CD14-positive monocyte (primary cell): ENCODE results near the gene EDA. TPM values are rescaled to one million over a fixed set of nuclear protein-coding genes. Genes with fewer than 3 reads are reported as not detected.

Experiments
- DNase-seq, 3 donors: peaks; one replicate each; pipeline ENCODE4 v3.0.0-alpha.2; 2011 to 2022
- H2AFZ ChIP-seq: 2 replicates; pipeline ENCODE4 v1.6.0; 2012; ENCODE audit warnings: mild to moderate bottlenecking, low read depth, low read length, inconsistent platforms; ENCODE audit not compliant: insufficient read depth, poor library complexity, severe bottlenecking
- H3K27ac ChIP-seq, 2 donors: 1 replicate in 1 of 2; 2 replicates in 1 of 2; pipeline ENCODE4 v1.5.1; 2012 to 2013; ENCODE audit warnings: low read length in 2 of 2, control low read depth in 1 of 2, inconsistent platforms in 1 of 2, low read depth in 1 of 2, mild to moderate bottlenecking in 1 of 2
- H3K27me3 ChIP-seq, 2 donors: one replicate each; pipeline versions ENCODE4 v1.6.0 to v1.6.1; 2011 to 2013; ENCODE audit warnings: low read length in 2 of 2; ENCODE audit not compliant: control insufficient read depth in 2 of 2, insufficient read depth in 2 of 2
- H3K36me3 ChIP-seq, 2 donors: replicated peaks in 1 of 2; 1 replicate in 1 of 2; 2 replicates in 1 of 2; pipeline versions ENCODE4 v1.5.1 to v1.6.1; 2012 to 2013; ENCODE audit warnings: low read length in 2 of 2, control low read depth in 1 of 2, inconsistent platforms in 1 of 2, mild to moderate bottlenecking in 1 of 2; ENCODE audit not compliant: insufficient read depth in 2 of 2, control insufficient read depth in 1 of 2
- H3K4me1 ChIP-seq, 2 donors: 1 replicate in 1 of 2; 2 replicates in 1 of 2; pipeline versions ENCODE4 v1.5.1 to v1.6.1; 2012 to 2013; ENCODE audit warnings: low read length in 2 of 2, control low read depth in 1 of 2, inconsistent platforms in 1 of 2, mild to moderate bottlenecking in 1 of 2, moderate library complexity in 1 of 2; ENCODE audit not compliant: insufficient read depth in 2 of 2, control insufficient read depth in 1 of 2
- H3K4me2 ChIP-seq: replicated peaks from 2 replicates; pipeline ENCODE3; 2012; ENCODE audit warnings: low read length, moderate library complexity, mild to moderate bottlenecking; ENCODE audit not compliant: poor library complexity, severe bottlenecking; ENCODE audit errors: extremely low read depth
- H3K4me3 ChIP-seq, 3 experiments: fragments of 200-600 bp in 1 of 3; sonication (generic) in 1 of 3; replicated peaks in 1 of 3; 1 replicate in 2 of 3; 2 replicates in 1 of 3; pipeline ENCODE4 v1.5.1; 2011 to 2013; ENCODE audit warnings: low read length in 3 of 3, mild to moderate bottlenecking in 3 of 3, control low read depth in 2 of 3, low read depth in 2 of 3, inconsistent platforms in 1 of 3, moderate library complexity in 1 of 3
- H3K79me2 ChIP-seq: 2 replicates; pipeline ENCODE4 v1.6.0; 2012; ENCODE audit warnings: mild to moderate bottlenecking, control low read depth, inconsistent platforms, low read length, moderate library complexity; ENCODE audit not compliant: insufficient read depth
- H3K9ac ChIP-seq: 2 replicates; pipeline ENCODE4 v1.6.0; 2017; ENCODE audit warnings: low read length, mild to moderate bottlenecking; ENCODE audit not compliant: insufficient read depth, poor library complexity, severe bottlenecking
- H3K9me3 ChIP-seq, 2 donors: replicated peaks in 1 of 2; 1 replicate in 1 of 2; 2 replicates in 1 of 2; pipeline versions ENCODE4 v1.5.1 to v1.6.1; 2012 to 2013; ENCODE audit warnings: low read length in 2 of 2, control low read depth in 1 of 2; ENCODE audit not compliant: control insufficient read depth in 1 of 2, insufficient read depth in 1 of 2
- H4K20me1 ChIP-seq: 2 replicates; pipeline ENCODE4 v1.6.0; 2012; ENCODE audit warnings: mild to moderate bottlenecking, low read length, control low read depth, moderate library complexity; ENCODE audit not compliant: insufficient read depth
- H3K27ac Mint-ChIP-seq, 7 donors: one replicate each; pipeline ENCODE4 v1.8.0; 2020; ENCODE audit warnings: mild to moderate bottlenecking in 7 of 7, mixed read lengths in 7 of 7, moderate library complexity in 6 of 7, inconsistent platforms in 2 of 7
- H3K27me3 Mint-ChIP-seq, 3 donors: one replicate each; pipeline ENCODE4 v1.8.0; 2021 to 2022; ENCODE audit warnings: low read depth in 3 of 3, mild to moderate bottlenecking in 3 of 3, mixed read lengths in 3 of 3, moderate library complexity in 3 of 3, inconsistent platforms in 1 of 3
- H3K36me3 Mint-ChIP-seq, 2 donors: one replicate each; pipeline ENCODE4 v1.8.0; 2020; ENCODE audit warnings: mixed read lengths in 2 of 2, inconsistent platforms in 1 of 2, mild to moderate bottlenecking in 1 of 2
- H3K4me1 Mint-ChIP-seq: one replicate; pipeline ENCODE4 v1.8.0; 2020; ENCODE audit warnings: mild to moderate bottlenecking, mixed read lengths
- H3K4me3 Mint-ChIP-seq, 2 donors: one replicate each; pipeline ENCODE4 v1.8.0; 2020; ENCODE audit warnings: mild to moderate bottlenecking in 2 of 2, mixed read lengths in 2 of 2, moderate library complexity in 1 of 2
- H3K9me3 Mint-ChIP-seq, 7 donors: one replicate each; pipeline ENCODE4 v1.8.0; 2020 to 2022; ENCODE audit warnings: mixed read lengths in 7 of 7, mild to moderate bottlenecking in 6 of 7, moderate library complexity in 6 of 7, inconsistent platforms in 2 of 7
- WGBS: methylation state at CpG from one replicate; pipeline ENCODE4 v1.1.5; 2013; ENCODE audit warnings: missing lambda C conversion rate; ENCODE audit not compliant: insufficient coverage; 5-methylcytosine and 5-hydroxymethylcytosine counted together
- intact Hi-C, 2 donors: fragments of 100-400 bp; cut with micrococcal nuclease; formaldehyde crosslinking; loops; one replicate each; pipeline versions ENCODE4 v1.15.0 to v1.15.1; 2023
- polyA plus RNA-seq, 3 donors: library from polyadenylated mRNA; depleted of rRNA in 1 of 3; unstranded in 2 of 3; stranded (reverse) in 1 of 3; fragments of 300-500 nt in 2 of 3; fragments of >200 nt in 1 of 3; fragmentation: Illumina TruSeq in 2 of 3; gene quantifications; 1 replicate in 2 of 3; 2 replicates in 1 of 3; pipeline ENCODE4 v1.2.3, GENCODE V29; 2012 to 2021
- TF ChIP-seq, protein P1 (sequence below): fragments of 200-600 bp; IDR thresholded peaks from one replicate; pipeline ENCODE4 v1.8.0; 2022; ENCODE audit warnings: antibody characterized with exemption, mild to moderate bottlenecking

Gene EDA
- polyA plus RNA-seq, 3 donors, result 0.11 to 0.31 TPM; not detected in 1

DNA sequence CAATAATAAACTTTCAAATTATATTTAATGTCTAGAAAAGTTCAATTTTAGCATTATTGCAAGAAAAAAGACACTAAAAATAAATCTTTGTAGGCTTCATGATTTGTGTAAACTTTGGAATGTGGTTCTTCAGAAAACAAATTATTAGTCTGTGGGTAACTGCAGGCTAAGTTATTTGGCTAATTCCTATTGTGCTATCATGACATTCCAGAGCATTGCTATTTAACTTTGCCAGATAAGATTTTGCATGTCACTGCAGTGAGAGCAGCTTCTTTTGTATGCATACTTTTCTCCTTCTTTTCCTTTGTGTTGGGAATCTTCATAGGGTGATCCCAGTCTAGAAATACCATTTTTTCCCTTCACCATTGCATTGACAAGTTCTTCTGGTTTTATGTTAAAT lies 303.8 kb downstream of the EDA start:
- no peaks in the 10 kb centered on the region for H3K27me3 ChIP-seq
- no peak overlapping the region for H2AFZ ChIP-seq
- TF ChIP-seq, protein P1, sequence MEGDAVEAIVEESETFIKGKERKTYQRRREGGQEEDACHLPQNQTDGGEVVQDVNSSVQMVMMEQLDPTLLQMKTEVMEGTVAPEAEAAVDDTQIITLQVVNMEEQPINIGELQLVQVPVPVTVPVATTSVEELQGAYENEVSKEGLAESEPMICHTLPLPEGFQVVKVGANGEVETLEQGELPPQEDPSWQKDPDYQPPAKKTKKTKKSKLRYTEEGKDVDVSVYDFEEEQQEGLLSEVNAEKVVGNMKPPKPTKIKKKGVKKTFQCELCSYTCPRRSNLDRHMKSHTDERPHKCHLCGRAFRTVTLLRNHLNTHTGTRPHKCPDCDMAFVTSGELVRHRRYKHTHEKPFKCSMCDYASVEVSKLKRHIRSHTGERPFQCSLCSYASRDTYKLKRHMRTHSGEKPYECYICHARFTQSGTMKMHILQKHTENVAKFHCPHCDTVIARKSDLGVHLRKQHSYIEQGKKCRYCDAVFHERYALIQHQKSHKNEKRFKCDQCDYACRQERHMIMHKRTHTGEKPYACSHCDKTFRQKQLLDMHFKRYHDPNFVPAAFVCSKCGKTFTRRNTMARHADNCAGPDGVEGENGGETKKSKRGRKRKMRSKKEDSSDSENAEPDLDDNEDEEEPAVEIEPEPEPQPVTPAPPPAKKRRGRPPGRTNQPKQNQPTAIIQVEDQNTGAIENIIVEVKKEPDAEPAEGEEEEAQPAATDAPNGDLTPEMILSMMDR, result no peak
- no peak overlapping the region for H3K4me3 ChIP-seq
- intact Hi-C loops, result no loop called here
- Mint-ChIP-seq H3K27ac (no peak overlapping the region), H3K36me3 (no peaks in the 10 kb centered on the region), H3K4me3 (no peak overlapping the region), H3K4me1 (no peaks in the 10 kb centered on the region), H3K9me3 (peaks cover 0 to 13% (median 4%) of the 10 kb centered on the region in 7 donors), H3K27me3 (peaks cover 0 to 2% (median 0%) of the 10 kb centered on the region in 3 donors)
- H3K4me2 ChIP-seq, result no peak overlapping the region
- H3K9me3 ChIP-seq, result no peaks in the 10 kb centered on the region
- no peak for DNase-seq
- H3K4me1 ChIP-seq, result no peaks in the 10 kb centered on the region
- no peaks in the 10 kb centered on the region for H4K20me1 ChIP-seq
- no peaks in the 10 kb centered on the region for H3K36me3 ChIP-seq
- no peak overlapping the region for H3K9ac ChIP-seq
- no peak overlapping the region for H3K27ac ChIP-seq
- no peaks in the 10 kb centered on the region for H3K79me2 ChIP-seq

DNA sequence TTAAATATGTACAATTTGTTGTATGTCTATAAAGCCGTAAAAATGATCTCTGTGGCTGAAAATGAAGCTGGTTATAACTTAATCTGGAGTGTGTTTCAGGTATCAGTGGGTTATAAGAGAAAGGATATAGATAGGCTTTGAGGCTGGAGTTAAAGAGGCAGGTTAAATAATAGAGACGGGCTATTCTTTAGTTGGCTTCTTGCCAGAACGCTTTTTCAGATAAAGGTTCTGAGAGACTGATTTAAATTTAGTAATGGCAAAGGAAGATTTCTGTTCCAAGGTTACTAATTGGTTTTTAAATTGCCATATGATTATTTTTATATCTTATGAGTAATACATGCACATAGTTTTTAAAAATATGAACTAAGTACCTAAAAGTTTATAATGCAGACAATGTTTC lies 316.4 kb downstream of the EDA start:
- no CpG with 5 or more reads among the region's 3 CpGs for WGBS
- intact Hi-C loops, result no loop called here
- no peak overlapping the region for H3K4me2 ChIP-seq
- H3K79me2 ChIP-seq, result no peaks in the 10 kb centered on the region
- Mint-ChIP-seq H3K4me1 (no peaks in the 10 kb centered on the region), H3K27me3 (peaks cover 0 to 2% (median 0%) of the 10 kb centered on the region in 3 donors), H3K4me3 (no peak overlapping the region), H3K27ac (no peak overlapping the region), H3K36me3 (no peaks in the 10 kb centered on the region), H3K9me3 (peaks cover 0 to 7% (median 0%) of the 10 kb centered on the region in 7 donors)
- no peaks in the 10 kb centered on the region for H3K36me3 ChIP-seq
- no peaks in the 10 kb centered on the region for H3K27me3 ChIP-seq
- TF ChIP-seq, protein P1, result no peak
- no peak overlapping the region for H3K27ac ChIP-seq
- no peaks in the 10 kb centered on the region for H4K20me1 ChIP-seq
- no peak overlapping the region for H2AFZ ChIP-seq
- H3K9me3 ChIP-seq, result no peaks in the 10 kb centered on the region
- no peak overlapping the region for H3K4me3 ChIP-seq
- DNase-seq, result no peak
- no peak overlapping the region for H3K9ac ChIP-seq
- H3K4me1 ChIP-seq, result no peaks in the 10 kb centered on the region
